SK-N-SH (cell line): ENCODE measurements around the gene DHX15. TPM values are rescaled to one million over a fixed set of nuclear protein-coding genes. Genes with fewer than 3 reads are reported as not detected.

Source experiments
- CTCF ChIA-PET: fragments of 300-600, 350-600 bp; formaldehyde crosslinking; extraction: SDS; loops from one replicate; lab custom pipeline; 2021; lab: Yijun Ruan, JAX
- POLR2A ChIA-PET: fragments of 350-600 bp; sonication (Branson Sonifier 250); formaldehyde crosslinking; extraction: SDS; loops from one replicate; lab custom pipeline; 2020; ENCODE audit warnings: antibody characterized with exemption, inconsistent platforms; lab: Yijun Ruan, JAX
- DNase-seq: peaks from one replicate; pipeline ENCODE4 v3.0.0; 2012
- H2AFZ ChIP-seq: fragments of 200-600 bp; sonication (generic); 2 replicates; pipeline ENCODE4 v1.8.1; 2016; ENCODE audit warnings: antibody characterized with exemption, mild to moderate bottlenecking, low read depth
- H3F3A ChIP-seq: fragments of 200-600 bp; sonication (generic); replicated peaks from 2 replicates; pipeline ENCODE3; 2016; ENCODE audit warnings: antibody characterized with exemption, mild to moderate bottlenecking; ENCODE audit not compliant: insufficient read depth
- H3K27ac ChIP-seq, 2 experiments: fragments of 200-500 bp in 1 of 2; fragments of 200-600 bp in 1 of 2; sonication (Bioruptor generic) in 1 of 2; sonication (generic), shearing (Covaris generic) in 1 of 2; 2 replicates each; pipeline versions ENCODE4 v1.5.1 to v1.6.1; 2014 to 2016; ENCODE audit warnings: low read depth in 2 of 2, inconsistent platforms in 1 of 2, low read length in 1 of 2, mild to moderate bottlenecking in 1 of 2, mixed read lengths in 1 of 2
- H3K27me3 ChIP-seq: fragments of 200-600 bp; sonication (generic), shearing (Covaris generic); 2 replicates; pipeline ENCODE4 v1.6.1; 2016; ENCODE audit warnings: mixed run types; ENCODE audit not compliant: insufficient read depth
- H3K36me3 ChIP-seq, 2 experiments: fragments of 200-500 bp in 1 of 2; fragments of 200-600 bp in 1 of 2; sonication (Bioruptor generic) in 1 of 2; sonication (generic) in 1 of 2; replicated peaks in 1 of 2; 2 replicates each; pipeline versions ENCODE3 to v1.5.1; 2014 to 2016; ENCODE audit warnings: low read length in 1 of 2, mild to moderate bottlenecking in 1 of 2; ENCODE audit not compliant: insufficient read depth in 2 of 2, control insufficient read depth in 1 of 2
- H3K4me1 ChIP-seq, 2 experiments: fragments of 200-500 bp in 1 of 2; fragments of 200-600 bp in 1 of 2; sonication (Bioruptor generic) in 1 of 2; sonication (generic), shearing (Covaris generic) in 1 of 2; 2 replicates each; pipeline versions ENCODE4 v1.5.1 to v1.6.1; 2014 to 2016; ENCODE audit warnings: low read depth in 1 of 2, low read length in 1 of 2, mixed run types in 1 of 2; ENCODE audit not compliant: insufficient read depth in 2 of 2, control insufficient read depth in 1 of 2
- H3K4me2 ChIP-seq: fragments of 200-600 bp; sonication (generic), shearing (Covaris generic); 2 replicates; pipeline ENCODE4 v1.6.1; 2017; ENCODE audit warnings: mixed run types
- H3K4me3 ChIP-seq, 2 experiments: fragments of 200-500 bp in 1 of 2; fragments of 200-600 bp in 1 of 2; sonication (Bioruptor generic) in 1 of 2; sonication (generic), shearing (Covaris generic) in 1 of 2; 2 replicates each; pipeline versions ENCODE4 v1.5.1 to v1.8.1; 2014 to 2016; ENCODE audit warnings: low read depth in 2 of 2, inconsistent platforms in 1 of 2, low read length in 1 of 2, mild to moderate bottlenecking in 1 of 2, mixed read lengths in 1 of 2, moderate library complexity in 1 of 2
- H3K79me2 ChIP-seq: fragments of 200-600 bp; sonication (generic); 2 replicates; pipeline ENCODE4 v1.8.1; 2017; ENCODE audit warnings: mild to moderate bottlenecking; ENCODE audit not compliant: insufficient read depth
- H3K9ac ChIP-seq: fragments of 200-600 bp; sonication (generic); 2 replicates; pipeline ENCODE4 v1.6.1; 2017; ENCODE audit warnings: mixed run types
- H3K9me2 ChIP-seq: fragments of 200-600 bp; sonication (generic); 2 replicates; pipeline ENCODE4 v1.6.1; 2017; ENCODE audit warnings: mixed run types
- H3K9me3 ChIP-seq: fragments of 200-600 bp; sonication (generic); 2 replicates; pipeline ENCODE4 v1.6.1; 2017; ENCODE audit warnings: mixed run types, mild to moderate bottlenecking, moderate library complexity
- H4K20me1 ChIP-seq: fragments of 200-600 bp; sonication (generic); 2 replicates; pipeline ENCODE4 v1.6.1; 2017; ENCODE audit warnings: mild to moderate bottlenecking, mixed run types; ENCODE audit not compliant: insufficient read depth
- FOSL2 ChIP-seq: IDR thresholded peaks from 2 replicates; pipeline ENCODE4 v1.4.0; 2012; ENCODE audit warnings: low read depth, mild to moderate bottlenecking, moderate library complexity, borderline replicate concordance
- FOXM1 ChIP-seq: IDR thresholded peaks from 2 replicates; pipeline ENCODE4 v1.4.0; 2012; ENCODE audit warnings: low read depth, mild to moderate bottlenecking
- GABPA ChIP-seq: IDR thresholded peaks from 2 replicates; pipeline ENCODE4 v1.4.0; 2012; ENCODE audit warnings: low read depth, mild to moderate bottlenecking
- MAX ChIP-seq: IDR thresholded peaks from 2 replicates; pipeline ENCODE4 v1.4.0; 2012; ENCODE audit warnings: low read depth
- MEF2A ChIP-seq: IDR thresholded peaks from 2 replicates; pipeline ENCODE4 v1.4.0; 2012; ENCODE audit warnings: low read depth, borderline replicate concordance
- NFIC ChIP-seq: IDR thresholded peaks from 2 replicates; pipeline ENCODE4 v1.4.0; 2012; ENCODE audit warnings: borderline replicate concordance
- PBX3 ChIP-seq: IDR thresholded peaks from 2 replicates; pipeline ENCODE4; 2012
- POLR2AphosphoS5 ChIP-seq: IDR thresholded peaks from 2 replicates; pipeline ENCODE4 v1.6.1; 2012; ENCODE audit warnings: low read depth, low read length
- RAD21 ChIP-seq: IDR thresholded peaks from 2 replicates; pipeline ENCODE4 v1.6.1; 2012; ENCODE audit warnings: mild to moderate bottlenecking, low read length
- RCOR1 ChIP-seq: fragments of 150-350 bp; IDR thresholded peaks from 2 replicates; pipeline ENCODE4 v1.6.1; 2017; ENCODE audit warnings: antibody characterized with exemption, low read length
- REST ChIP-seq: IDR thresholded peaks from 2 replicates; pipeline ENCODE4 v1.6.1; 2012; ENCODE audit warnings: mild to moderate bottlenecking, low read depth, low read length, moderate library complexity
- RXRA ChIP-seq: IDR thresholded peaks from 2 replicates; pipeline ENCODE4 v1.4.0; 2012; ENCODE audit warnings: low read depth, mild to moderate bottlenecking, borderline replicate concordance
- SIN3A ChIP-seq: IDR thresholded peaks from 2 replicates; pipeline ENCODE4 v1.6.1; 2012; ENCODE audit warnings: low read depth, mild to moderate bottlenecking, low read length, moderate library complexity, borderline replicate concordance
- SMC3 ChIP-seq: IDR thresholded peaks from 2 replicates; pipeline ENCODE4 v1.6.1; 2012; ENCODE audit warnings: low read depth, low read length, improper control_type of control experiment
- USF1 ChIP-seq: IDR thresholded peaks from 2 replicates; pipeline ENCODE4 v1.4.0; 2012; ENCODE audit warnings: low read depth, borderline replicate concordance
- USF2 ChIP-seq: fragments of 150-350 bp; IDR thresholded peaks from 2 replicates; pipeline ENCODE4 v1.6.1; 2017; ENCODE audit warnings: antibody characterized with exemption, low read length, low read depth, borderline replicate concordance
- ZBTB33 ChIP-seq: IDR thresholded peaks from 2 replicates; pipeline ENCODE4 v1.4.0; 2012; ENCODE audit warnings: low read depth, borderline replicate concordance
- WGBS: methylation state at CpG from one replicate; pipeline ENCODE4 v1.1.6; 2017; ENCODE audit warnings: low lambda C conversion rate; 5-methylcytosine and 5-hydroxymethylcytosine counted together
- polyA plus RNA-seq, 3 experiments: library from polyadenylated mRNA; depleted of rRNA; stranded (reverse); fragments of >200 nt; gene quantifications; 2 replicates each; pipeline ENCODE4 v1.2.3, GENCODE V29; 2012

Gene DHX15
- polyA plus RNA-seq, 1 of the 3 experiments (the other 2 are of a cell fraction): 63.3 TPM

- POLR2A ChIA-PET: no interaction called here
Measured at GRCh38 chr4:24632011-24632410, 47.7 kb upstream of the DHX15 start.

More at GRCh38 chr4:24632011-24632410, 47.7 kb upstream of the DHX15 start:
- Histone ChIP-seq H3K9me2 (no peaks in the 10 kb centered on the region), H4K20me1 (no peaks in the 10 kb centered on the region), H2AFZ (no peak overlapping the region), H3K9me3 (no peaks in the 10 kb centered on the region), H3K9ac (no peak overlapping the region), H3K36me3 (no peaks in the 10 kb centered on the region), H3K27me3 (peaks cover 8% of the 10 kb centered on the region; the same call in 1 of the 2 replicates), H3K79me2 (no peaks in the 10 kb centered on the region), H3K4me2 (no peak overlapping the region), H3K4me1 (no peaks in the 10 kb centered on the region), H3K4me3 (no peak overlapping the region), H3F3A (no peaks in the 10 kb centered on the region), H3K27ac (no peak overlapping the region)
- CTCF ChIA-PET: no interaction called here
- no peak for TF ChIP-seq GABPA
- TF ChIP-seq MEF2A: no peak
- no peak for TF ChIP-seq SMC3
- no peak for TF ChIP-seq RCOR1
- TF ChIP-seq RAD21: no peak
- no peak for TF ChIP-seq NFIC
- no peak for TF ChIP-seq ZBTB33
- TF ChIP-seq MAX: no peak
- TF ChIP-seq PBX3: no peak
- TF ChIP-seq FOSL2: no peak
- no peak for TF ChIP-seq FOXM1
- TF ChIP-seq SIN3A: no peak
- no peak for TF ChIP-seq RXRA
- no peak for TF ChIP-seq USF2
- TF ChIP-seq USF1: no peak
- no peak for TF ChIP-seq POLR2AphosphoS5
- no peak for TF ChIP-seq REST
- 59% methylated on average over 2 of the region's 2 CpGs for WGBS
- DNase-seq: no peak
